Measurements from ENCODE around the gene CFAP141. TPM values are rescaled to one million over a fixed set of nuclear protein-coding genes. Genes with fewer than 3 reads are reported as not detected.

CFAP141 gene
- polyA plus RNA-seq, 3 donors: not detected

DNA sequence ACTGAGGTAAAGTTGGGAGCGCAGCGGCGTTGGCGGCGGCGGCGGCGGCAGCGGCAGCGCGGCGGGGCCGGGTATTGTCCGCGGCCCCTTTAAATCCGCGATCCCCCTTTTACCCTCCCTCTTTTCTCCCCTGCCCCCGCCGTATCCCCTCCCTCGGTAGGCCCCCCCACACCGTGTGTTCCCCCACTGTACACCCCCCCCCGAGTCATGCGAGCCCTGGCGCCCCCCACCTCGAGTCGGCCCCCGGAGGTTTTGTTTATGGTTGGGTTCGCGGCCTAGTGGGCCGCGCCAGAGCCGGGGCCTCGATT lies 14.8 kb upstream of the CFAP141 start:
- peaks cover 0 to 5% (median 1%) of the 10 kb centered on the region in 3 donors for H3K27me3 Mint-ChIP-seq (ENCODE audit: low read depth in 3 of 3)
- Histone ChIP-seq H3K27me3 (ENCODE audit: control insufficient read depth in 2 of 2, insufficient read depth in 2 of 2, low read length in 2 of 2) (no peaks in the 10 kb centered on the region), H3K79me2 (ENCODE audit: insufficient read depth, low read length) (peaks cover 96% of the 10 kb centered on the region), H3K36me3 (replicated peaks in 1 of 2; ENCODE audit: control insufficient read depth in 1 of 2, insufficient read depth in 2 of 2, low read length in 2 of 2) (peaks cover 13 to 43% of the 10 kb centered on the region in 2 donors), H3K9ac (ENCODE audit: insufficient read depth, low read length, poor library complexity, severe bottlenecking) (peak overlapping the region; percentile 99), H3K4me3 (replicated peaks in 1 of 3; ENCODE audit: low read depth in 2 of 3, low read length in 3 of 3) (peak overlapping the region; percentile 92 to 97 (median 96)), H3K27ac (ENCODE audit: low read depth in 1 of 2, low read length in 2 of 2) (peak overlapping the region; percentile 87 to 100), H2AFZ (ENCODE audit: insufficient read depth, low read depth, low read length, poor library complexity, severe bottlenecking) (peak overlapping the region; percentile 63), H3K4me1 (ENCODE audit: control insufficient read depth in 1 of 2, insufficient read depth in 2 of 2, low read length in 2 of 2) (peaks cover 31 to 36% of the 10 kb centered on the region in 2 donors), H3K4me2 (replicated peaks; ENCODE audit: extremely low read depth, low read length, poor library complexity, severe bottlenecking) (peak overlapping the region; percentile 89), H4K20me1 (ENCODE audit: insufficient read depth, low read length) (peaks cover 37% of the 10 kb centered on the region), H3K9me3 (replicated peaks in 1 of 2; ENCODE audit: control insufficient read depth in 1 of 2, insufficient read depth in 1 of 2, low read length in 2 of 2) (no peaks in the 10 kb centered on the region)
- WGBS (ENCODE audit: insufficient coverage): 0% methylated on average over 6 of the region's 33 CpGs
- no peaks in the 10 kb centered on the region for H3K9me3 Mint-ChIP-seq
- no peak for DNase-seq
- H3K27ac Mint-ChIP-seq: peak overlapping the region; percentile 92 to 100 (median 99)
- peak overlapping the region; percentile 82 to 96 for H3K4me3 Mint-ChIP-seq
- peaks cover 29 to 45% of the 10 kb centered on the region in 2 donors for H3K36me3 Mint-ChIP-seq
- TF ChIP-seq, protein P1, sequence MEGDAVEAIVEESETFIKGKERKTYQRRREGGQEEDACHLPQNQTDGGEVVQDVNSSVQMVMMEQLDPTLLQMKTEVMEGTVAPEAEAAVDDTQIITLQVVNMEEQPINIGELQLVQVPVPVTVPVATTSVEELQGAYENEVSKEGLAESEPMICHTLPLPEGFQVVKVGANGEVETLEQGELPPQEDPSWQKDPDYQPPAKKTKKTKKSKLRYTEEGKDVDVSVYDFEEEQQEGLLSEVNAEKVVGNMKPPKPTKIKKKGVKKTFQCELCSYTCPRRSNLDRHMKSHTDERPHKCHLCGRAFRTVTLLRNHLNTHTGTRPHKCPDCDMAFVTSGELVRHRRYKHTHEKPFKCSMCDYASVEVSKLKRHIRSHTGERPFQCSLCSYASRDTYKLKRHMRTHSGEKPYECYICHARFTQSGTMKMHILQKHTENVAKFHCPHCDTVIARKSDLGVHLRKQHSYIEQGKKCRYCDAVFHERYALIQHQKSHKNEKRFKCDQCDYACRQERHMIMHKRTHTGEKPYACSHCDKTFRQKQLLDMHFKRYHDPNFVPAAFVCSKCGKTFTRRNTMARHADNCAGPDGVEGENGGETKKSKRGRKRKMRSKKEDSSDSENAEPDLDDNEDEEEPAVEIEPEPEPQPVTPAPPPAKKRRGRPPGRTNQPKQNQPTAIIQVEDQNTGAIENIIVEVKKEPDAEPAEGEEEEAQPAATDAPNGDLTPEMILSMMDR (IDR thresholded peaks at IDR 0.05): no peak
- peaks cover 47% of the 10 kb centered on the region for H3K4me1 Mint-ChIP-seq
- intact Hi-C loops (cut with micrococcal nuclease): loop anchor here in 1 of 2 donors (5.0 kb wide), 3 partner anchors 39 to 336 kb away; partner anchors contain the start of genes HAX1 and UBE2Q1

DNA sequence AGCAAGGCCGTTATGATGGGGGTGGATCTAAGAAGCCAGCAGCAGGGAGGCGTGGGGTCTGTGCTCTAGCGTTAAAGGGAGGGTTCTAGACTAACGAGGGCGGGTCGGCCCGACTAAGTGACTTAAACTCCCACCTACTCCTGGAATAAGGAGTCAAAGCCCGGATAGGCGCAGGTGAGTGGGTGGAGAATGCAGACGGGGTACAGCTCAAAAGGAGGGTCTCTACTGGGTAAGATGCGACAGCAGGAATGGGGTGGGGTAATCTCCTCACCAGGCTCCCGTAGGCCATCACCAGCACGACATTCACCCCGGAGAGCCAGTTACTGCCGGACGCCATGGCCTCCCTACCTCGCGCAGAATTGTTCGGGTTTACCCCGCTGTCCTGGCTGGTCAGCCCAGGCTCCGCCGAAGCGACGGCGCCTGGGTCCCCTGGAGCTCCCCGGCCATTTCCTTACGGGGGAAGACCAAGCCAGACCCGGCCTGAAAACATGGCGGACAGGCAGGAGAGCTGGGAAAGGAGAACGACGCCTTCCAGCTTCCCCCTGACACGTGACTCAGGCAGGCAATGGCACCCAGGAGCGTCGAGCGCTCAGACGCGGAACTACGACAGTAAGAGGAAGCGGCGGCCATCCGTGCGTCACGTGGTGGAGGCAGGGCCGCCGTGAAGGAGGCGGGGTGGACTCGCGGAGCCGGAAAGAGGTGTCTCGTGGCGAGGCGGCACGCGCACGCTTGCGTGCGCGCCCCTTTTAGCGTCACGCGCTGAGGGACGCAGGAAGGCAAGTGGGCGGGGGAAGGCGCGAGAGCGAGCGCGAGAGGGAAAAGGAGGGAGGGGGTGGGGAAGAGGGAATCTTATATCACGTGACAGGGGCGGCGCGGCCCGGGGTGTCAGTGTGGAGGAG lies 14.2 kb upstream of the CFAP141 start, which contains the start of gene UBAP2L:
Gene UBAP2L, plus strand, starts transcription at position 885 of the 899 bp plus-strand sequence. CDS start 4,169 bp downstream, outside the sequence.
- peak within 1 kb of the TSS; percentile 99 to 100 (median 99) for H3K27ac Mint-ChIP-seq
- Histone ChIP-seq H3K36me3 (replicated peaks in 1 of 2; ENCODE audit: control insufficient read depth in 1 of 2, insufficient read depth in 2 of 2, low read length in 2 of 2) (peaks cover 12 to 37% of the 10 kb centered on the region in 2 donors), H3K27me3 (ENCODE audit: control insufficient read depth in 2 of 2, insufficient read depth in 2 of 2, low read length in 2 of 2) (no peaks in the 10 kb centered on the region), H3K79me2 (ENCODE audit: insufficient read depth, low read length) (peaks cover 96% of the 10 kb centered on the region), H3K4me1 (ENCODE audit: control insufficient read depth in 1 of 2, insufficient read depth in 2 of 2, low read length in 2 of 2) (peaks cover 31 to 36% of the 10 kb centered on the region in 2 donors), H3K4me2 (replicated peaks; ENCODE audit: extremely low read depth, low read length, poor library complexity, severe bottlenecking) (peak within 1 kb of the TSS; percentile 91), H3K9ac (ENCODE audit: insufficient read depth, low read length, poor library complexity, severe bottlenecking) (peak within 1 kb of the TSS; percentile 99), H3K9me3 (replicated peaks in 1 of 2; ENCODE audit: control insufficient read depth in 1 of 2, insufficient read depth in 1 of 2, low read length in 2 of 2) (no peaks in the 10 kb centered on the region), H4K20me1 (ENCODE audit: insufficient read depth, low read length) (peaks cover 37% of the 10 kb centered on the region), H2AFZ (ENCODE audit: insufficient read depth, low read depth, low read length, poor library complexity, severe bottlenecking) (peak within 1 kb of the TSS; percentile 91), H3K4me3 (replicated peaks in 1 of 3; ENCODE audit: low read depth in 2 of 3, low read length in 3 of 3) (peak within 1 kb of the TSS; percentile 92 to 97 (median 96)), H3K27ac (ENCODE audit: low read depth in 1 of 2, low read length in 2 of 2) (peak within 1 kb of the TSS; percentile 100)
- TF ChIP-seq, protein P1 (IDR thresholded peaks at IDR 0.05): no peak
- WGBS (ENCODE audit: insufficient coverage): under 1% methylated on average over 60 of the region's 73 CpGs
- peaks cover 0 to 5% (median 2%) of the 10 kb centered on the region in 3 donors for H3K27me3 Mint-ChIP-seq (ENCODE audit: low read depth in 3 of 3)
- no peaks in the 10 kb centered on the region for H3K9me3 Mint-ChIP-seq
- H3K4me1 Mint-ChIP-seq: peaks cover 46% of the 10 kb centered on the region
- peak; percentile 98 to 100 (median 100) for DNase-seq
- intact Hi-C loops (cut with micrococcal nuclease): loop anchor here in 1 of 2 donors (5.0 kb wide), 3 partner anchors 38 to 337 kb away; partner anchors contain the start of genes HAX1 and UBE2Q1
- H3K4me3 Mint-ChIP-seq: peak within 1 kb of the TSS; percentile 82 to 97
- peaks cover 24 to 42% of the 10 kb centered on the region in 2 donors for H3K36me3 Mint-ChIP-seq

All from CD14-positive monocyte (primary cell).